ENCODE results near the gene HMMR.

Gene HMMR

DNA sequence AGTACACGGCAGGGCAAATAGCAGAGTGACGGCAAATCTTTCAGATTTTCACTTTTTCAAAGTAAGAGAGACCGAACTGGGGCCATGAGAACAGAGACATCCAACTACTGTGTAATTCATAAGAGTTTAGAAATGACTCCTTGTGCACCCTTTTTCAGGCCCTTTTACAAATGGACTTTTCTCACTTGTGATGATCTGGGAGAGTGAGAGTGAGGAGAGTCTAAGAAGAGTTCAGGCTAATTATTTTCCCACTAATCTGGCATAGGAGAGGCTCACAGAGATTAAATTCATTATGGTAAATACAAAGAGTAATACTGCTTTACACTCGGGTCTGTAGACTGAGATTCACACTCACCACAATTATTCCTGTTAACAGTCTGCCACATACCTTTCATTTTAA, 23.9 kb upstream of the HMMR start:
- TF ChIP-seq, protein P1, sequence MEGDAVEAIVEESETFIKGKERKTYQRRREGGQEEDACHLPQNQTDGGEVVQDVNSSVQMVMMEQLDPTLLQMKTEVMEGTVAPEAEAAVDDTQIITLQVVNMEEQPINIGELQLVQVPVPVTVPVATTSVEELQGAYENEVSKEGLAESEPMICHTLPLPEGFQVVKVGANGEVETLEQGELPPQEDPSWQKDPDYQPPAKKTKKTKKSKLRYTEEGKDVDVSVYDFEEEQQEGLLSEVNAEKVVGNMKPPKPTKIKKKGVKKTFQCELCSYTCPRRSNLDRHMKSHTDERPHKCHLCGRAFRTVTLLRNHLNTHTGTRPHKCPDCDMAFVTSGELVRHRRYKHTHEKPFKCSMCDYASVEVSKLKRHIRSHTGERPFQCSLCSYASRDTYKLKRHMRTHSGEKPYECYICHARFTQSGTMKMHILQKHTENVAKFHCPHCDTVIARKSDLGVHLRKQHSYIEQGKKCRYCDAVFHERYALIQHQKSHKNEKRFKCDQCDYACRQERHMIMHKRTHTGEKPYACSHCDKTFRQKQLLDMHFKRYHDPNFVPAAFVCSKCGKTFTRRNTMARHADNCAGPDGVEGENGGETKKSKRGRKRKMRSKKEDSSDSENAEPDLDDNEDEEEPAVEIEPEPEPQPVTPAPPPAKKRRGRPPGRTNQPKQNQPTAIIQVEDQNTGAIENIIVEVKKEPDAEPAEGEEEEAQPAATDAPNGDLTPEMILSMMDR (IDR thresholded peaks at IDR 0.05; ENCODE audit: insufficient read depth, low read depth, low read length, missing control alignments), result no peak
- peak overlapping the region; percentile 97 for H3K4me3 ChIP-seq (ENCODE audit: low read length)
- DNase-seq (ENCODE audit: low read depth), result no peak

DNA sequence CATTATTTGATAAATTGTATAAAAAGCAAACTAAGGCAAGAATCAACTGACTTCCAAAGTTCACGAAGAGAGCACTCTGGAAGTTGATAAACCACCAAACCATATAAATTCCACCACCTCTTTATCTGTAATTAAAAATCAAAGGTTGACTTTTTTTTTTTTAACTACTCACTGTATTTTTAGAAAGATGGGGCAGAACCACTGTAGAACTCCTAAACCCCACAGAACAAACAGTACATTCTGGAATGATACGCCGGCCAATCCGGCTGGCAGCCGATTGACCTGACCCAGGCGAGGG, 23.5 kb upstream of the HMMR start:
- no peak for DNase-seq (ENCODE audit: low read depth)
- H3K4me3 ChIP-seq (ENCODE audit: low read length), result peak overlapping the region; percentile 97
- TF ChIP-seq, protein P1 (IDR thresholded peaks at IDR 0.05; ENCODE audit: insufficient read depth, low read depth, low read length, missing control alignments), result no peak

- DNase-seq (ENCODE audit: low read depth), result peak; percentile 98
- TF ChIP-seq, protein P1 (IDR thresholded peaks at IDR 0.05; ENCODE audit: insufficient read depth, low read depth, low read length, missing control alignments), result no peak
- H3K4me3 ChIP-seq (ENCODE audit: low read length), result peak within 1 kb of the TSS; percentile 97
These were observed 22.9 kb upstream of the HMMR start, which contains the start of gene CCNG1 for GRCh38 chr5:163437309-163438182. Gene CCNG1 (plus strand): TSS chr5:163437595. CDS start chr5:163439257, 1,662 bp downstream.

DNA sequence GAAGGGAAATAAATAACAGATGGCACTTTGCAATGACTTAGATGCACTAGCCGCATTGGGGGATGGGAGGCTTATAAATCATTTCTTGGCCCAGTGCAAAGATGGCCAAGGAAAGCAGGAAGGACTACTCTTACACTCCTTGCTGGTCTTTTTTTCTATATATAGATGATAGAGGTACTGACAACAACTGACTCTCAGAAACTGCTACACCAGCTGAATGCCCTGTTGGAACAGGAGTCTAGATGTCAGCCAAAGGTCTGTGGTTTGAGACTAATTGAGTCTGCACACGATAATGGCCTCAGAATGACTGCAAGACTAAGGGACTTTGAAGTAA, 21.4 kb upstream of the HMMR start:
- TF ChIP-seq, protein P1 (IDR thresholded peaks at IDR 0.05; ENCODE audit: insufficient read depth, low read depth, low read length, missing control alignments), result no peak
- DNase-seq (ENCODE audit: low read depth), result no peak
- peak overlapping the region; percentile 97 for H3K4me3 ChIP-seq (ENCODE audit: low read length)

DNA sequence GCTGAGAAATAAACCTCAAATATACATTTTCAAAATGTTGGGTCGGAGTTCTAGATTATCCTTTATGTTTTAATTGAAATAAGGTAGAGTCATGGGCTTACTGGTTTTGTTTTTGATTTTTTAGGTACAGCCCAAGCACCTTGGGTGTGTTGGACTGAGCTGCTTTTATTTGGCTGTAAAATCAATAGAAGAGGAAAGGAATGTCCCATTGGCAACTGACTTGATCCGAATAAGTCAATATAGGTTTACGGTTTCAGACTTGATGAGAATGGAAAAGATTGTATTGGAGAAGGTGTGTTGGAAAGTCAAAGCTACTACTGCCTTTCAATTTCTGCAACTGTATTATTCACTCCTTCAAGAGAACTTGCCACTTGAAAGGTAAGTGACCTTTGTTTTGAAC, 19.5 kb upstream of the HMMR start:
- DNase-seq (ENCODE audit: low read depth), result no peak
- TF ChIP-seq, protein P1 (IDR thresholded peaks at IDR 0.05; ENCODE audit: insufficient read depth, low read depth, low read length, missing control alignments), result no peak
- no peak overlapping the region for H3K4me3 ChIP-seq (ENCODE audit: low read length)

DNA sequence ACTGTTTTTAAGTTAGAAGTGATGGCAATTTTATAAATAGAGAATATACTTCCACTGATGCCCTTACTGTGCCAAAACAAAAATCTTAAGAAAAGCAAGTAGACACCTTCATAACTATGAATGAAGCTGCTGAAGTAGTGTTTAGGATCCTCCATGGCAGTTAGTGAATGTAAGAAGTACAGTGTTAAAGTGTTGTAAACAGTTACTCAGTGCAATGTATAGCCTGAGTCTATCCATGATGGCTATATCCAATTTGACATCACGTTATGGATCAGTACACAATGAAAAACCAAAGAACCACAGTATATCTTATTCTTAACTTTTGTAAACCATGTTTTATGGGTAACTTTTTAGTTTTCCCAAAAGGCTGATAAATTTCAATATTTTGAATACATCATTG, 15.9 kb upstream of the HMMR start:
- DNase-seq (ENCODE audit: low read depth), result no peak
- H3K4me3 ChIP-seq (ENCODE audit: low read length), result no peak overlapping the region
- TF ChIP-seq, protein P1 (IDR thresholded peaks at IDR 0.05; ENCODE audit: insufficient read depth, low read depth, low read length, missing control alignments), result no peak

DNA sequence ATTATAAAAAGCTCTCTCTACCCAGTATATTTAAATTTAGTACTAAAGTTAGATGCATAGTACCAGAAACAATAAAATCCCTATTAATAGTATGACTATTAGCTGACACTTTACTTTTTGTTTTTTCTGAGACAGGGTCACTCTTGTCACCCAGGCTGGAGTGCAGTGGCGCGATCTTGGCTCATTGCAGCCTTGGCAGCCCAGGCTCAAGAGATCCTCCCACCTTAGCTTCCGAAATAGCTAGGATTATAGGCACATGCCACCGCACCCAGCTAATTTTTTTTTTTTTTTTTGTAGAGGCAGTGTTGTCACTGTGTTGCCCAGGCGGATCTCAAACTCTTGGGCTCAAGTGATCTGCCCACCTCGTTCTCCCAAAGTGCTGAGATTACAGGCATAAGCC, 15.1 kb upstream of the HMMR start:
- H3K4me3 ChIP-seq (ENCODE audit: low read length), result no peak overlapping the region
- no peak for DNase-seq (ENCODE audit: low read depth)
- TF ChIP-seq, protein P1 (IDR thresholded peaks at IDR 0.05; ENCODE audit: insufficient read depth, low read depth, low read length, missing control alignments), result no peak
